Skeletal muscle satellite cell (primary cell): Measurements from ENCODE around the gene TUBA4A. TPM values are rescaled to one million over a fixed set of nuclear protein-coding genes. Genes with fewer than 3 reads are reported as not detected.
"Not testable (repeated sequence)": the region's sequence is repeated elsewhere in the genome, so short reads cannot be mapped to it uniquely, and the experiment has no call there.

ENCODE experiments used
- H3K27me3 ChIP-seq: 2 replicates; pipeline ENCODE4 v1.7.0; 2013; ENCODE audit warnings: low read length; ENCODE audit not compliant: control insufficient read depth, insufficient read depth
- H3K36me3 ChIP-seq: 2 replicates; pipeline ENCODE4 v1.7.0; 2013; ENCODE audit warnings: mild to moderate bottlenecking, control low read depth, low read length; ENCODE audit not compliant: insufficient read depth
- H3K4me1 ChIP-seq: 2 replicates; pipeline ENCODE4 v1.7.0; 2013; ENCODE audit warnings: low read length; ENCODE audit not compliant: control insufficient read depth, insufficient read depth
- H3K4me2 ChIP-seq: 2 replicates; pipeline ENCODE4 v1.7.0; 2013; ENCODE audit warnings: mild to moderate bottlenecking, low read length
- H3K4me3 ChIP-seq: 2 replicates; pipeline ENCODE4 v1.7.0; 2013; ENCODE audit warnings: low read length
- H3K9ac ChIP-seq: 2 replicates; pipeline ENCODE4 v1.7.0; 2013; ENCODE audit warnings: mild to moderate bottlenecking, low read depth, low read length, moderate library complexity
- H3K9me3 ChIP-seq: replicated peaks from 2 replicates; pipeline ENCODE4 v1.7.0; 2013; ENCODE audit warnings: mild to moderate bottlenecking, control low read depth, low read length
- small RNA-seq: library from RNA; depleted of rRNA; stranded (forward); fragments of <200 nt; gene quantifications from one replicate; pipeline ENCODE3, GENCODE V24; 2012

The TUBA4A gene

GRCh38 chr2:219204425-219205164 lies 49.1 kb downstream of the TUBA4A start:
- peaks cover 19% of the 10 kb centered on the region for H3K4me1 ChIP-seq
- H3K9me3 ChIP-seq: no peaks in the 10 kb centered on the region
- H3K27me3 ChIP-seq: peaks cover 6% of the 10 kb centered on the region
- no peak overlapping the region for H3K4me2 ChIP-seq
- H3K4me3 ChIP-seq: no peak overlapping the region
- peaks cover 15% of the 10 kb centered on the region for H3K36me3 ChIP-seq
- H3K9ac ChIP-seq: no peak overlapping the region

- H3K36me3 ChIP-seq, H3K9me3 ChIP-seq, H3K4me1 ChIP-seq, H3K9ac ChIP-seq, H3K4me3 ChIP-seq, H3K4me2 ChIP-seq: not testable (repeated sequence)
- peaks cover 14% of the 10 kb centered on the region for H3K27me3 ChIP-seq
Measured at GRCh38 chr2:219201331-219201730, 52.4 kb downstream of the TUBA4A start.

- H3K4me3 ChIP-seq, H3K4me1 ChIP-seq, H3K4me2 ChIP-seq, H3K9me3 ChIP-seq, H3K36me3 ChIP-seq, H3K9ac ChIP-seq: not testable (repeated sequence)
- peaks cover 15% of the 10 kb centered on the region for H3K27me3 ChIP-seq
Measured at GRCh38 chr2:219200502-219201326, 53.0 kb downstream of the TUBA4A start.

Small RNA genes within 50 kb of the gene (small RNA-seq; reads per million reads assigned to genes)
- not detected for gene MIR153-1
